Middle frontal gyrus (tissue), 1 donor: ENCODE data around the gene ZNF417.
"Not testable (repeated sequence)": the region's sequence is repeated elsewhere in the genome, so short reads cannot be mapped to it uniquely, and the experiment has no call there.

Source experiments
- DNase-seq: peaks from one replicate; pipeline ENCODE4 v3.0.0-alpha.2; 2015; ENCODE audit warnings: low spot score; ENCODE audit errors: extremely low spot score

Gene ZNF417

DNA sequence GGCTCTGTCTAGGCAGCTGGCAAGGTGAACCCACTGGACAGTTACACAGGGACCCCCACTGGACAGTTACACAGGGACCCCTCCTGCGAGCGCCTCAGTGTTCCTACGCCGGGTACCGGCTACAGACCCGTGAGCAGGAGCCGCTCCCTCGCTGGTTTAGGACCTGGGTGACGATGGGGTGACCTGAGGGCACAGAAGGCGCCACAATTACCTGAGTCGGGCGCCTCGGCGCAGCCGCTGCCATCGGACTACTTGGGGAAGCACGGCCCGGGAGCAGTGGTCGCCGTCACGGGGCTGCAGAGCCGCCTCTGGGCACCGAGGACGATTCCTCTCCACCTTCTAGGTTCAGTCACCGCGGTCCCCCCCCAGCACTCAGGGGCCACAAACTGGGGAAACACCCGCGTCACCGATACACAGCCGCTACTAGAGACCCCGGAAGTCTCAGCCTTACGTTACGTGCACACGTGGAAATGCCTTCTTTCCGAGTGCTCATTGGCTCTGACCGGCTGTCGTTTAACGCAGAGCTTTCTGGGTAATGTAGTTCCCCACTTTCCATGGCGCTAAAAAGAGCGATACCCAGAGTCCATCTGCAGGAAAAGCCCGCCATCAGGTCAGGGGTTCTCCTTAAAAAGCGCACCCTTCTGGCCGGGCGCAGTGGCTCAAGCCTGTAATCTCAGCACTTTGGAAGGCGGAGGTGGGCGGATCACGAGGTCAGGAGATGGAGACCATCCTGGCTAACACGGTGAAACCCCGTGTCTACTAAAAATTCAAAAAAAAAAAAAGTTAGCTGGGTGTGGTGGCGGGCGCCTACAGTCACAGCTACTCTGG lies at the start of gene ZNF417:
Gene ZNF417, minus strand, starts transcription at position 425 of the 828 bp plus-strand sequence. Its CDS starts 181 bp downstream, at position 244.
- peak; percentile 95 for DNase-seq

- DNase-seq = no peak
Measured at GRCh38 chr19:57964761-57965160, 48.4 kb upstream of the ZNF417 start.

- DNase-seq = no peak
Measured at GRCh38 chr19:57961785-57962184, 45.4 kb upstream of the ZNF417 start.

DNA sequence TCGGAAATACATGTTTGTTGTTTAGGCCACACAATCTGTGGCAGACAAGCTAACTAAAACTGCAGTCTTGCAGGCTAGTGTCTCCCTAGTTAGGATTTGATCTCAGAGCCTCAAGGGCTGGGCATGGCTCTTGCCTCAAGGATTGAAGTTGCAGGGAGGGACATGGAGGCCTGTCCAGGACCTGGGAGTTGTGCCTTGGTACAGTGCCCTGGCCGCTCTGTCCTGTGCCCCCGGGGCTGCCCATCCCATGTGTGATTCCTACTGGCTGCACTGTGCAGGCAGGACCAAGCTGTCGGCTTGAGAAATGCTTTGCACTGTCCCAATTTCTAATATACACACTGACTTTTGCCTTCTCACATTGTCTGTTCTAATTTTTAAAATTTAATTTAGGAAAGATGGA lies 38.6 kb upstream of the ZNF417 start:
- no peak for DNase-seq

GRCh38 chr19:57949702-57950101 lies 33.3 kb upstream of the ZNF417 start:
- DNase-seq = no peak

GRCh38 chr19:57949296-57949695 lies 32.9 kb upstream of the ZNF417 start:
- DNase-seq = no peak

- peak; percentile 91 for DNase-seq
Measured at GRCh38 chr19:57947419-57948134, 31.2 kb upstream of the ZNF417 start, which contains the start of gene ZNF256. Gene ZNF256, minus strand, starts transcription at chr19:57947706. Its CDS starts 232 bp downstream, at chr19:57947474.

- DNase-seq = no peak
Measured at GRCh38 chr19:57947088-57947418, 30.7 kb upstream of the ZNF417 start.

GRCh38 chr19:57946316-57946715 lies 29.9 kb upstream of the ZNF417 start:
- no peak for DNase-seq

DNA sequence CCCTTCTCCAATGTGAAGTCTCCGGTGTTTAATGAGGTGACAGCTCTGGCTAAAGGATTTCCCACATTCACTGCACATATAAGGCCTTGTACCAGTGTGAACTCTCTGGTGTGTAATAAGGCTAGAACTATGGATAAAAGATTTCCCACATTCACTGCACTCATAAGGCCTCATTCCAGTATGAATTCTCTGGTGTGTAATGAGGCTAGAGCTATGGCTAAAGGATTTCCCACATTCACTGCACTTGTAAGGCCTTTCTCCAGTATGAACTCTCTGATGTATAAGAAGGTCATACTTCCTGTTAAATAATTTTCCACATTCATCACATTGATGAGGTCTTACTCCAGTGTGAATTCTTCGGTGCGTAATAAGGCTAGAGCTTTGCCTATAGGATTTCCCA lies 25.2 kb upstream of the ZNF417 start:
- DNase-seq = no peak

- no peak for DNase-seq
Measured at GRCh38 chr19:57935731-57936130, 19.3 kb upstream of the ZNF417 start.

DNA sequence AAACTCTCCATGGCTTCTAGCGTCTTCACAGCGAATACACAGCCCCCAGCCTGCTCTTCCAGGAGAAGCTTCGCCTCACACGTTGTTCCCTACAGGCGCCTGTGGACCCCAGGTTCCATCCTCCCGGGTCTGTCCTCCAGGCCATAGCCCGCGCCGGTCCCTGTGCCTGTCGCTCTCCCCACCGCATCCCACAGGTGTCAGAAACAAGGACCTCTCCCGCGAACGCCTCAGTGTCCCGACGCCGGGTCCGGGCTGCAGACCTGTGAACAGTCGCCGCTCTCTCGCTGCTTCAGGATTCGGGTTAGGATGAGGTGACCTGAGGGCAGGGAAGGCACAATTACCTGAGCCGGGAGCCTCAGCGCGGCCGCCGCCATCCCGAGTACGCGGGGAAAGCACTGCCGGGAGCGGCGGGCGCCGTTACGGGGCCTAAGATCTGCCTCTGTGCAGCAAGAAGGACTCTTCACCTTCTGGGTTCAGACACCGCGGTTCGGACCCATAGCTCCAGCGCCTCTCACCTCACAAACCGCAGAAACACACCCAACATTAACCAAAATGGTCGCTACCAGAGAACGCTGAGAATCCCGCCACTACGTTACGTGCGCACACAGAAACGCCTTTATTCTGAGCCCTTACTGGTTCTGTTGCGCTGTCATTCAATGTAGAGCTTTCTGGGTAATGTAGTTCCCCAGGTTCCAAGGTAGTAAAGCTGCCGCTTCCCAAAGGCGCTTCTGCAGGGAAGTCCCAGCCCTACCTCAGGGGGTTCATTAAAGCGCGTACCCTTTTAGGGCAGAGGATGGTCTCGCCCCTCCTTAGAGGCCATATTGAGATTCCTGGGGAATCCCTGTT lies 18.7 kb upstream of the ZNF417 start, which contains the start of gene ZNF418:
Gene ZNF418, minus strand, starts transcription at position 583 of the 846 bp plus-strand sequence. CDS start 1,580 bp downstream, outside the sequence.
- DNase-seq = peak; percentile 89

GRCh38 chr19:57927587-57927986 lies 11.2 kb upstream of the ZNF417 start:
- DNase-seq = no peak

DNA sequence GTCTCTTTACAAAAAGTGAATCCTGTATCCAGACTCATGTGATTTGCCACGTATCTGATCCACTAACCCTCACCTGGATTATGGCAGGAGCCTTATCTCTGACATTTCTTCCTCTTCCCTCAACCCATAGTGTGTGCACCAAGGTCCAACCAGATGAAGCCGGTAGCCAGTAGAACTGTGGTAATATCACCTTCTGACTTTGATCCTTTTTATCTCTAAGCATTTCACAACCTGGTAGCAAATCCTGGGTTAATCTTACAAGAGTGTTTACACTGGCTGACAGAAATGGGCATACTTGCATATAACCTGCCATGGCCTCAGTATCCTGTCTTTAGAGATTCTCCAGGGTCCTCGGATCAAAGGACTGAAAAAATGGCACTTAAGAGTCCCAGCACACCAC lies 1.9 kb downstream of the ZNF417 start:
- DNase-seq = no peak

DNA sequence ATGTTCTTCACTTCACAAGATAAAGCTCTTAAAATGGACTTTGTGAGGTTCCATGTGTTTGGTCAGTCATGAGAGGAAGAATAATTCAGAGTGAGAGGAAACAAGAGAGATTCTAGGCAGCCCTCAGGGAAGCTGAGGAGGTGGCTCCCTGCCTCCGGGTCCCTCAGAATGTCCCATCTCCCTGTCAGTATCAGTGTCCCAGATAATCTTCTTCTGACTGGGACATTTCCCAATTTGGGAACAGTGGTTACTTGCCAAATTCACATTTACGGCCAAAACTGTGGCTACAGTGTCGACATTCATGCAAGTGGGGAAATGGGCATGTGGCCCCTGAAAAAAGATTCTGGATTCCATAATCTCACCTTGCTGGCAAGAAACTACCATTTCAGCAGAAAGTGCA lies 9.0 kb downstream of the ZNF417 start:
- no peak for DNase-seq

DNA sequence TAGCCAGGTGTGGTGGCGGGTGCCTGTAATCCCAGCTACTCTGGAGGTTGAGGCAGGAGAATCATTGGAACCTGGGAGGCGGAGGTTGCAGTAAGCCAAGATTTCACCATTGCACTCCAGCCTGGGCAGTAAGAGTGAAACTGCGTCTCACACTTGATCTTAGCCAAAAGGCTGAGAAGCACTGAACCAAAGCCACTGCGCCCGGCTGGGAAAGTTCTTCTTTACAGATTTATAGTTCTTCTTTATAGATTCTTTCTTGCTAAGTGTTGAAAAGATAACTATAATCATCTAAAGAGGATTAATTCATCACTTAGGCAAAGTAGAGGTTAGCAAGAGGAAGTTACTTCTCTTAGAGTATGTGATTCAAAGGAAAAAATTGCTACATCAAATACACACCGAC lies 11.1 kb downstream of the ZNF417 start:
- no peak for DNase-seq

- no peak for DNase-seq
Measured at GRCh38 chr19:57903618-57904184, 12.7 kb downstream of the ZNF417 start.

DNA sequence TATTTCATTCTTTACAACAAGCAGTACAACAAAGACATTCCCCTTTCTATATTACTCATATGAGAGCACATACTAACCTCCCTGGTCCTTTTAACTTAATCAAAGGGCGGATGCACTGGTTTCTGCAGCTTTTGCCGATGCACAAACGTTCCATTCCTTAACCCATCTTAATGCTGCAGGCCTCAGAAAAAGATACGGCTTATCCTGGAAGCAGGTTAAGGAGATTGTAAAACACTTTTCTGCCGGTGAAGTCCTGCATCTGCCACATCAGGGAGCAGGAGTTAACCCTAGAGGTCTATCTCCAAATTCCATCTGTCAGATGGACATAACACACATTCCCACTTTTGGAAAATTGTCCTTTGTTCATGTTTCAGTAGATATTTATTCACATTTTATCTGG lies 16.1 kb downstream of the ZNF417 start:
- DNase-seq = no peak

- not testable (repeated sequence) for DNase-seq
Measured at GRCh38 chr19:57890706-57891105, 25.7 kb downstream of the ZNF417 start.

DNA sequence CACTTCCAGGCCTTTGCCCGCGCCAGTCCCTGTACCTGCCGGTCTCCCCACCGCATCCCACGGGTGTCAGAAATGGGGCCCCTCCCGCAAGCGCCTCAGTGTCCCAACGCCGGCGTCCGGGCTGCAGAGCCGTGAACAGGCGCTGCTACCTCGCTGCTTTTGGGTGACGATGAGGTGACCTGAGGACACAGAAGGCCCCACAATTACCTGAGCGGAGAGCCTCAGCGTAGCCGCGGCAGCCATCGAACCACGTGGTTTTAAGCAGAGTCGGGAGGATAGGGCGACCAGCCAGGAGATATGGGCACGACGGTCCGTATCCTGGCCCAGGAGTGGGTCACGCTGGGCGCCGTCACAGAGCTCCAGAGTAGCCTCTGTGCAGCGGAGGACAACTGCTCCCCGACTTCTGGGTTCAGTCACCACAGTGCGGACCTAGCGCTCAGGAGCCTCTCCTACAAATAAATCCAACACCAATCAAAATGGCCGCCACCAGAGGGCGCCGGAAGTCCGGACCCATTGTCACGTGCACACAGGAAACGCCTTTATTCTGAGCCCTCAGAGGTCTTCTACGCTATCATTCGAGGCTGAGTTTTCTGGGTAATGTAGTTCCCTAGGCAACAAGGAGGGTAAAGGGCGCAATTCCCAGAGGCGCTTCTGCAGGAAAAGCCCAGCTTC lies 27.7 kb downstream of the ZNF417 start, which contains the start of gene ZNF814:
Gene ZNF814, minus strand, starts transcription at position 478 of the 672 bp plus-strand sequence. Its CDS starts 235 bp downstream, at position 243.
- DNase-seq = peak; percentile 65
